HG03575 (cell line): ENCODE measurements around the gene NOP14.

Source experiments
- ATAC-seq: cut with Tn5 transposase; IDR thresholded peaks from one replicate; pipeline ENCODE4 v1.9.1; 2021; ENCODE audit not compliant: unreplicated experiment, insufficient number of reproducible peaks, low FRiP score; ENCODE audit errors: extremely low read depth

NOP14 gene

GRCh38 chr4:2900741-2901140 lies 62.5 kb downstream of the NOP14 start:
- no peak for ATAC-seq

GRCh38 chr4:2898001-2898400 lies 65.2 kb downstream of the NOP14 start:
- no peak for ATAC-seq

- no peak for ATAC-seq
Observed at GRCh38 chr4:2893772-2894171, 69.4 kb downstream of the NOP14 start.

- ATAC-seq = no peak
Observed at GRCh38 chr4:2891294-2891693, 71.9 kb downstream of the NOP14 start.

GRCh38 chr4:2888886-2889285 lies 74.3 kb downstream of the NOP14 start:
- no peak for ATAC-seq
